DMS 273 (cell line): Measurements from ENCODE around the gene FCN3.
"Not testable (repeated sequence)": the region's sequence is repeated elsewhere in the genome, so short reads cannot be mapped to it uniquely, and the experiment has no call there.

Experiments
- DNase-seq: peaks from one replicate; lab custom pipeline; 2025; ENCODE audit not compliant: unreplicated experiment; lab: John Stamatoyannopoulos, UW

FCN3 gene

GRCh38 chr1:27374362-27375086 is at the start of gene FCN3:
Gene FCN3 (minus strand): TSS chr1:27374824. CDS start chr1:27374818, 6 bp downstream.
- DNase-seq: no peak

GRCh38 chr1:27423709-27424108 is 49.1 kb upstream of the FCN3 start:
- no peak for DNase-seq

- no peak for DNase-seq
These were observed 43.9 kb upstream of the FCN3 start for GRCh38 chr1:27418326-27419185.

- DNase-seq: no peak
These were observed 43.1 kb upstream of the FCN3 start for GRCh38 chr1:27417713-27418112.

- peak; percentile 84 for DNase-seq
These were observed 41.9 kb upstream of the FCN3 start for GRCh38 chr1:27416387-27417111.

- DNase-seq: no peak
These were observed 39.5 kb upstream of the FCN3 start for GRCh38 chr1:27414091-27414490.

GRCh38 chr1:27413004-27413403 is 38.4 kb upstream of the FCN3 start:
- no peak for DNase-seq

- DNase-seq: no peak
These were observed 37.9 kb upstream of the FCN3 start for GRCh38 chr1:27412502-27412901.

GRCh38 chr1:27410709-27411108 is 36.1 kb upstream of the FCN3 start:
- DNase-seq: no peak

- no peak for DNase-seq
These were observed 35.0 kb upstream of the FCN3 start for GRCh38 chr1:27409669-27410068.

GRCh38 chr1:27408151-27408550 is 33.5 kb upstream of the FCN3 start:
- DNase-seq: no peak

GRCh38 chr1:27406791-27407190 is 32.2 kb upstream of the FCN3 start:
- DNase-seq: not testable (repeated sequence)

- DNase-seq: no peak
These were observed 31.7 kb upstream of the FCN3 start for GRCh38 chr1:27406362-27406680.

- DNase-seq: not testable (repeated sequence)
These were observed 31.2 kb upstream of the FCN3 start for GRCh38 chr1:27405598-27406361.

- DNase-seq: no peak
These were observed 30.4 kb upstream of the FCN3 start for GRCh38 chr1:27405074-27405473.

- DNase-seq: no peak
These were observed 29.3 kb upstream of the FCN3 start for GRCh38 chr1:27403931-27404330.

- peak; percentile 45 for DNase-seq
These were observed 28.6 kb upstream of the FCN3 start for GRCh38 chr1:27403065-27403726.

- peak; percentile 76 for DNase-seq
These were observed 27.7 kb upstream of the FCN3 start for GRCh38 chr1:27402349-27402754.

GRCh38 chr1:27400963-27401341 is 26.3 kb upstream of the FCN3 start:
- no peak for DNase-seq
